ENCODE data around the gene THAP4.
"Not testable (repeated sequence)": the region's sequence is repeated elsewhere in the genome, so short reads cannot be mapped to it uniquely, and the experiment has no call there.

The THAP4 gene

DNA sequence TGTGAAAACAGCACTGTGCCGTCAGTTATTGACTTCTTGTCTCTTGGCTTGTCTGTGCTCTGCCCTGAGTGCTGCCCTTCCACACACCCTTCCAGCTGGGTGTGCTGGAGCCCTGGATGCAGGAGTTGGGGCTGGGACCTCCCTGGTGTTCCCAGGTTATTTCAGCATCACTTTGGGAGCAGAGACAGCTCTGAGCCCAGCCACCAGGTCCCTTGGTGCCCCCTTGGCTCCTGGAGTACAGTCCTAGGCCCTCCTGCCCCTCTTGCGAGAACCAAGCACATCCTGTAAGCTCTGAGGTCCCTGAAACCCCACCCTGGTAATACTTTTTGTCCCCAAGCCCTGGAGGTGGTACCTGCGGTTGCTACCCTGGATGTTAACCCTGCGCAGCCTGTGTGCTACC, 54.2 kb downstream of the THAP4 start:
- no peak for DNase-seq (ENCODE audit: low spot score)

GRCh38 chr2:241582328-241582727, 54.6 kb downstream of the THAP4 start:
- DNase-seq (ENCODE audit: low spot score), result no peak

DNA sequence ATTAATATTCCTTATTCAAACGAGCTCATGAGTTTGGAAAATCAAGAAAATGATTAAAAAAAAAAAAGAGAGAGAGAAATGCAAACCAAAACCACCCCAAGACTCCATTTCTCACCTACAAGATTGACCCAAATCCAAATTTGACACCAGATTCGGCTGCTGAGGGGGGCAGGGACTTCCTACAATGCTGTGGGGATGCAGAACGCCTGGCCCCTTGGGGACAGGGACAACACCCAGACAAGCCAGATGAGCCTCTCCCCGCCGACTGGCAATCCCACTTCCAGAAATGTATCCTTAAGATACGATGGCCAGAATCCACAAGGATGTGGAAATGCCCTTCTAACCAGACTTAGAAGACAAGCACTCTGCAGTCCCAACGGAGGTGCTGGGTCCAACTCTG, 57.7 kb downstream of the THAP4 start:
- no peak for DNase-seq (ENCODE audit: low spot score)

DNA sequence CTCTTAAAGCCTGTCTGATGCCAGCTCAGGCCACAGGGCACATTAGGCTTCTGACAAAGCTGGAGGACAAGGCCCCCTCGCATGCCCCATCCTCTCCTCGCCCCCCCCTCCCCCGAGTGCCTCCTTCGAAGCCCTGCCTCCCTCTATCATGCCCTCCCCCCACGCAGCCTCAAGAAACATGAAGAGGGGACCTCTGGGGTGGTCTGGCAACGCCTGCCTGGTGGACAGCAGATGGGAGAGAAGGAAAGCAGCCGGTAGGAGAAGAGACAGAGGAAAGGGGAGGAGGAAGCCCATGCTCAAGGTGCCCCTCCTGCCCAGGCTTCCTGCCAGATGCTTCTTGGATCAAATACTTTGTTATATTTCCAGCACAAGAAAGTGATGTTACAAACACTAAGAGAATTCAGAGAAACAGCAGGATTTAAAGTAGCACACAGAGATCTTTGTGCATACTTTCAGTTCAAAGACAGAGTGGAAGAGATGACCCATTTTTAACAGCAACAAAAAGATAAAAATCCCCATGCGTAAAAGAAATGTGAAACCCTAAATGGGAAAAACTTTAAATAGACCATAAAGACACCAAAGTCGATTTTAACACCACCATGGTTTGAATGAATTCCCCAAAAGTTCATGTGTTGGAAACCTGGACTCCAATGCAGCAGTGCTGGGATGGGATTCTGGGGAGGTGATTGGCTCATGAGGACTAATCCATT, 59.4 kb downstream of the THAP4 start:
- DNase-seq (ENCODE audit: low spot score), result no peak

DNA sequence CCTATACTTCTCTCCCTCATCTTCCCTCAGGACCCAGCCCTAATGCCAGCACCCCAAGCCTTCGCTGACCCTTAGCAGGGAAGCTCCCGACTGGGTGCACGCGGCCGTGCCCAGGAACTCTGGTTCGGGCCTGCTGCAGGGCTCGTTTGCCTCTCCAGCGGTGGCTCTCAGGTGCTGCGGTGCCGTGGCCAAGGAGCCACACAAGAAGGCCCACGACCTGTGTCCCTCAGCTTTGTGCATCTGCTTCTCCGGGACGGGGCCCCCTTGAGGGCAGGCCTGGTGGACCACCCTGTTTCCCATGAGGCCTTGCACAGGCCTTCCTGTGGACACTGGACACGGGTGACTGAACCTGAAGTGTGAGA, 60.7 kb downstream of the THAP4 start:
- no peak for DNase-seq (ENCODE audit: low spot score)

DNA sequence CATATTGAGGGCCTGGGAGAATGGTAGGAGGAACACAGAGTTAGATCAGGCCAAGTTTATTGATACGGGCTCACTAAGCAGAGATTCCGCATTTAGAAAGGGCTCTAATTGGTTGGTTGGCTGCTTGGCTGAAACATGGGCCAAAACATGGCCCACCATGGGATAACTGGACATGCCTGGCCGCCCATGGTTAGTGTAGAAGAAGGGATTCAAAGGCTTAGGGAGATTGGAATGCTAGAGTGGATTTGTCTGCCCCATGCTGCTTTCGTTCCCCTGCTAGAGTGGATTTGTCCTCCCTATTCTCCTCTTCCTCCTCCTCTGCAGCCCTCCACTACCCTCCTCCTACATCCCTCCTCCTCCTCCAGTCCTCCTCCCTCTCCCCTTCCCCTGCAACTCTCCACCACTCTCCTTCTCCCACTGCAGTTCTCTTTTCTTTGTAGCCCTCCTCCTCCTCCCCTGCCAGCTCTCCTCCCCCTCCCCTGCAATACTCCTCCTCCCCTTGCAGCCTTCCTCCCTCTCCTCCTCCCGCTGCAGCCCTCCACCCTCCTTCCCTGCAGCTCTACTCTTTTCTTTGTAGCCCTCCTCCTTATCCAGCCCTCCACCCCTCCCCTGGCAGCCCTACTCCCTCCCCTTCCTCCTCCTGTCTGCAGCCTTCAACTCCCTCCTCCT, 61.2 kb downstream of the THAP4 start:
- DNase-seq (ENCODE audit: low spot score), result no peak

GRCh38 chr2:241574911-241575623, 61.9 kb downstream of the THAP4 start:
- no peak for DNase-seq (ENCODE audit: low spot score)

- DNase-seq (ENCODE audit: low spot score), result no peak
Measured at GRCh38 chr2:241573741-241574140, 63.2 kb downstream of the THAP4 start.

DNA sequence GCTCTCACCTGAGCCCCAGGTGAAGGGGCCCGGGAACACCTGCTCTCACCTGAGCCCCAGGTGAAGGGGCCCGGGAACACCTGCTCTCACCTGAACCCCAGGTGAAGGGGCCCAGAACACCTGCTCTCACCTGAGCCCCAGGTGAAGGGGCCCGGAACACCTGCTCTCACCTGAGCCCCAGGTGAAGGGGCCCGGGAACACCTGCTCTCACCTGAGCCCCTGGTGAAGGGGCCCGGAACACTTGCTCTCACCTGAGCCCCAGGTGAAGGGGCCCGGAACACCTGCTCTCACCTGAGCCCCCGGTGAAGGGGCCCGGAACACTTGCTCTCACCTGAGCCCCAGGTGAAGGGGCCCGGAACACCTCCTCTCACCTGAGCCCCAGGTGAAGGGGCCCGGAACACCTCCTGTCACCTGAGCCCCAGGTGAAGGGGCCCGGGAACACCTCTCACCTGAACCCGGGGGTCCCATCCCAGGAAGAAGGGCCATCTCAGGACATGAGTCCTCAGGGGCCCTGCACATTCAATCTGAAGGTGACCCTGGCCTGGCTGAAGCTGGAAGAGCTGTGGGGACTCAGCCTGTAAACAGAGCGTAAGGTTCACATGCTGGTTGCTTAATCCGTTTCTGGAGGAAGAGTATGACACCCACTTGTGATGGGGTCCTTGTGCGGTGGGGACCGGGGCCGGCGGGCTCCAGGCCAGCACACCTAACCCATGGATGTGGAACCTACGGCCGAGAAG, 63.9 kb downstream of the THAP4 start:
- not testable (repeated sequence) for DNase-seq (ENCODE audit: low spot score)

DNA sequence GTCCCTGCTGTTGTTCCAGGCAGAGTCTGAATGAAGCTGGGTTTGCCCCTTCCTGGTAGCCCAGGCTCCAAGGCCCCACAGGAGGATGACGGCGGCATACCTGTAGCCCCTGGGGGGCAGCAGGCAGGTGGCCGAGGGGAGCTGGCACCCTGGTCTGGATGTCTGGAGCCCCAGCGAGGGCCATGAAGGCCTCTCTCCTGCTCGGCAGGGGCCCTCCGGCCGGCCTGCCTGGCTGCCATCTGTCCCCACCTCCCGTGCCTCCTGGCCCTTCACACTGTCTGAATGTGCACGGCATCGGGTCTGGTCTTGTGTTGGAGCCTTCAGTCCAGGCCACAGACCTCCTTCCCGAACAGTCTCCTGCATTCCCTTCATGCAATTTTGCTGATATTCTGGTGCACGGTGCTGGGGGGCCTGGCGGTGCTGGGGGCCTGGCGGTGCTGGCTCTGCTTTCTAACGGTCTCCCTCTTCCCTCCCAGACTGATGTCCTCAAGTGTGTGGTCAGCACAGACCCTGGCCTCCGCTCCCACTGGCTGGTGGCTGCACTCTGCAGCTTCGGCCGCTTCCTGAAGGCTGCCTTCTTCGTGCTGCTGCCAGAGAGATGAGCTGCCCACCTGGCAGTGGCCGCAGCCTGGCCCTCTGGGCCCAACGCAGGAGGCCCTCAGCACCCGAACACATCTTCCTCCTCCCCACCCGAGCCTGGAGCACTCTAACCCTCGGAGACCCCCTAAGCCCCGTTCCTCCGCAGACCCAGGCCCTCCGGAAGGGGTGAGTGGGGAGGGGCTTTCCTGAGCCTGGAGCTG, 64.9 kb downstream of the THAP4 start:
- DNase-seq (ENCODE audit: low spot score), result no peak

DNA sequence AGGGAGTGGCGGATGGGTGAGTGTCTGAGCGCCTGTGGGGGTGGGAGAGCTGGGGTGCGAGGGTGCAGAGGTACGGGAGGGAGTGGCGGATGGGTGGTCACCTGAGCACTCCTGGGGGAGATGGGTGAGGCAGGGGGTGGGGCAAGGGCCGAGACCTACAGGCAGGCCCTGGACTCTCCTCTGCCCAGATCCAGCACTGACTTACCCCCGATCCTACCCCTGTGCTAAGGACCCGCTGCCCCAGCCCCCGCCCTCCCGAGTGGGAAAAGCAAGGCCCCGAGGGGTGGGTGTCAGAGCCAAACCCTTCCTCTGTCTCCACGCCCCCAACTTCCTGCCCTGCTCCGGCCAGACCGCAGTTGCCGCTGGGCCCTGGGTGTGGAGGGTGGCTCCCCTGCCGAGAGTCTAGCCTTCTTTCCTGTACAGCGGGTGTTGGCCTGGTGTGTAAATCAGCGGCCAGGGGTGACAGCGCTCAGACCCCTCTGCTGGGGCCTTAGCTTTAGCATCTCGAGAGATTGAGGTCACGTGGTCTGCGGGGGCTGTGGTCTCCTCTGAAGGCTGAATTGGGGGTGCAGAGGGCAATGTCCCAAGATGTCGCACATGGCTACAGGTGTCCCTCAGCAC, 65.9 kb downstream of the THAP4 start:
- no peak for DNase-seq (ENCODE audit: low spot score)

DNA sequence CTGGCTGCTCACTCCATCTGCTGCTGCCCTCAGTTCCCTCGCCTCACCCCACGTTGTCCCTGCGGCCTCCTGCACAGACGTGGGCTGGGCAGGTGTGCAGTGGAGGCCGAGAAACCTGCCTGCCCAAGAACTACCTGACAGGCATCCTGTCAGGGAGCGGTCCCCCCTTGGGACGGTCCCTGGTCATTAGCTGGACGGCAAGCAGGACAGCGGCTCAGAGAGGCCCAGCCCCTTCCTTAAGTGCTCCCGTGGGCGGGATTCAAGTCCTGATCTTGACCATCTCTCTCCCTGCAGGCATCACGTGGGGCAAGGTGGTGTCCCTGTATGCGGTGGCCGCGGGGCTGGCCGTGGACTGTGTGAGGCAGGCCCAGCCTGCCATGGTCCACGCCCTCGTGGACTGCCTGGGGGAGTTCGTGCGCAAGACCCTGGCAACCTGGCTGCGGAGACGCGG, 67.1 kb downstream of the THAP4 start:
- no peak for DNase-seq (ENCODE audit: low spot score)

- DNase-seq (ENCODE audit: low spot score), result no peak
Measured at GRCh38 chr2:241568726-241569125, 68.2 kb downstream of the THAP4 start.

- no peak for DNase-seq (ENCODE audit: low spot score)
Measured at GRCh38 chr2:241567776-241568175, 69.2 kb downstream of the THAP4 start.

- not testable (repeated sequence) for DNase-seq (ENCODE audit: low spot score)
Measured at GRCh38 chr2:241567266-241567665, 69.7 kb downstream of the THAP4 start.

GRCh38 chr2:241566468-241566867, 70.5 kb downstream of the THAP4 start:
- DNase-seq (ENCODE audit: low spot score), result no peak

DNA sequence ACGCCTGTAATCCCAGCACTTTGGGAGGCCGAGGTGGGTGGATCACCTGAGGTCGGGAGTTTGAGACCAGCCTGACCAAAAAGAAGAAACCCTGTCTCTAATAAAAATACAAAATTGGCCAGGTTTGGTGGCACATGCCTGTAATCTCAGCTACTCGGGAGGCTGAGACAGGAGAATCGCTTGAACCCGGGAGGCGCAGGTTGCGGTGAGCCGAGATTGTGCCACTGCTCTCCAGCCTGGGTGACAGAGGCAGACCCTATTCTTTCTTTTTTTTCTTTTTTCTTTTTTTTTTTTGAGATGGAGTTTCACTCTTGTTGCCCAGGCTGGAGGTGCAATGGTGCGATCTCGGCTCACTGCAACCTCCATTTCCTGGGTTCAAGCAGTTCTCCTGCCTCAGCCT, 70.9 kb downstream of the THAP4 start:
- DNase-seq (ENCODE audit: low spot score), result not testable (repeated sequence)

DNA sequence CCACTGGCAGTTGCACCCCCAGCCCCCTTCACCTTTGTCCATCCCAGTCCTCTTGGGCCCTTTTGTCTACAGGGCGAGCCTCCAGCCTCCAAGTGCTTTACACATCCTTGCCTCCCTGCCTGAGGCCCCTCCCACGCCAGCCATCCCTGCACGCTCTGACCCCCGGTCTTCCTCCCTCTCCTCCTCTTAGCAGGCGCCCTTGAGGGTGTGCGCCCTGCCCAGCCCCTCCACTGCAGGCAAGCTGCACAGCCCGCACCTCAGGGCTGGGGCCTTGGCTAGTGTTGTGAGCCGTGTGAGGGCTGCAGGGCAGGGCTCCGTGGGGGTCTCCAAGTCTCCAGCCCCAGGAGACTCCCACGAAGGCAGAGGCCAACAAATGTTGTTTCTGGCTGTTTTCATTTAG, 71.5 kb downstream of the THAP4 start:
- DNase-seq (ENCODE audit: low spot score), result no peak

GRCh38 chr2:241564596-241565410, 72.2 kb downstream of the THAP4 start:
- no peak for DNase-seq (ENCODE audit: low spot score)

DNA sequence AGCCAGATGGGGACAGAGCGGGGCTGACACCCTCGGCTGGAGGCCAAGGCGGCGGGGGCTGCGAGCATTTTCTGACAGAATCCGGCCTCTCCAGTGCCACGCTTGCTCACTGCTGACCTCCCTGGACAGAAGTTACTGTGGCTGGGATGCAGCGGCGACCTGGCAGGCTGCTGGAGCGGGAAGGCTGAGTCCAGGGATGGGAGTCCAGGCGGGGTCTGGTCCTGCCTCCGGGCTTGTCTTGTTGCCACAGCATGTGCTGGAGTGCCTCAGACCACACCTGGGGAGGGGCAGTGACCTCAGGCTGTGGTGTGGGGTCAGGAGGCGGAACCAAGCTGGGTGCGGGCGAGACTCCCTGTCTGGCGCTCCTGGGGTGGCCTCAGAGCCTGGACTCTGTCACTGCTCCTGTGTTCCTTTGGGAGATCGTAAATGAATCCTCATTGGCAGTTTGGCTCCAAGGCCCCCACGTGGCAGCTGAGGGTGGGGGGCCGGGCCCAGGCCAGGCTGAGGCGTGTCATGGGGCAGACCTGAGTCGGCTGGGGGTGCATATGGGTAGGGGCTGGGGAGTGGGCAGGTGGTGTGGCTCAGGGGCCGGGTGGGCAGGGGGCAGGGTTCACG, 72.9 kb downstream of the THAP4 start:
- DNase-seq (ENCODE audit: low spot score), result no peak

Data from germinal center (tissue), 1 donor.